H1 (cell line): Measurements from ENCODE around the gene WLS. TPM values are rescaled to one million over a fixed set of nuclear protein-coding genes. Genes with fewer than 3 reads are reported as not detected.

Source experiments
- ASH2L ChIP-seq: fragments of 200-600, 300-600 bp; sonication (generic); IDR thresholded peaks from one replicate; pipeline ENCODE4 v1.7.1; 2017; ENCODE audit warnings: low read length
- BACH1 ChIP-seq: IDR thresholded peaks from 2 replicates; pipeline ENCODE4 v1.6.1; 2012; ENCODE audit warnings: low read length, improper control_type of control experiment
- BRCA1 ChIP-seq: IDR thresholded peaks from 2 replicates; pipeline ENCODE4 v1.6.1; 2012; ENCODE audit warnings: low read depth, low read length, improper control_type of control experiment
- NANOG ChIP-seq: IDR thresholded peaks from 2 replicates; pipeline ENCODE4 v1.6.1; 2011; ENCODE audit warnings: low read length, low read depth, mild to moderate bottlenecking, inconsistent platforms; ENCODE audit not compliant: insufficient read depth, poor library complexity, severe bottlenecking
- TCF12 ChIP-seq: IDR thresholded peaks from 2 replicates; pipeline ENCODE4 v1.6.1; 2011; ENCODE audit warnings: low read depth, mild to moderate bottlenecking, low read length
- polyA plus RNA-seq, 7 experiments: library from polyadenylated mRNA; depleted of rRNA in 3 of 7; stranded (reverse) in 5 of 7; unstranded in 2 of 7; fragments of >200 nt in 5 of 7; fragments of 200-250 nt in 2 of 7; gene quantifications; 1 replicate in 5 of 7; 2 replicates in 1 of 7; 4 replicates in 1 of 7; pipeline versions ENCODE4 v1.2.1 to v1.2.3, GENCODE V29; 2011 to 2013; ENCODE audit warnings: missing spikeins in 2 of 7, mixed read lengths in 2 of 7
- total RNA-seq: library from RNA; stranded (reverse); fragmentation: NEBNext Ultra II Directional; extraction: Animal tissue kit (Norgen Biotek cat#: 25700); gene quantifications from 2 replicates; pipeline ENCODE4 v1.2.1, GENCODE V29; 2021
- TF ChIP-seq, protein P1 (sequence below), 3 experiments: IDR thresholded peaks; 1 replicate in 2 of 3; 2 replicates in 1 of 3; pipeline versions ENCODE4 v1.5.1 to v1.6.1; 2011; ENCODE audit warnings: low read length in 3 of 3, mild to moderate bottlenecking in 3 of 3, inconsistent platforms in 2 of 3, low read depth in 1 of 3, moderate library complexity in 1 of 3; ENCODE audit not compliant: insufficient read depth in 1 of 3; ENCODE audit errors: control extremely low read depth in 1 of 3

WLS gene
- total and polyA plus RNA-seq, 2 of the 8 experiments (the other 6 are each of a cell fraction or from before 2014, with no cell fraction given): 1.2 to 2.7 TPM

DNA sequence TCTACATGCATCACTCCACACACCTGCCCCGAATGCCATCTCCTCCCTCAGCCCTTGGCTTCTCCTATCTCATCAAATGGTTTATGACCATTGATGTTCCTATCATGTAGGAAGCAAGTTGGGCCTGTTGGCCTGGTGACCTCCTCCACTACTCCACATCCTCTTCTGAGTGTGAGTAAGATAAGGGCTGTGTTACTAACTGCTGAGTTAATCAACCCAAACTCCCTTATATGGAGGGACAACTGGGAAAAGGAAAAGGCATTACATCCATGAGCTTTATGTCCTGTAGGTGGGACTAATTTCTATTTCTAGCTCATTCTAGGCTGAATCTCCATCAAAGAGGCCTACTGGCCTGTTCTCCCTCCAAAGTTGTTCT, 57.6 kb downstream of the WLS start (continued):
- TF ChIP-seq, protein P1, sequence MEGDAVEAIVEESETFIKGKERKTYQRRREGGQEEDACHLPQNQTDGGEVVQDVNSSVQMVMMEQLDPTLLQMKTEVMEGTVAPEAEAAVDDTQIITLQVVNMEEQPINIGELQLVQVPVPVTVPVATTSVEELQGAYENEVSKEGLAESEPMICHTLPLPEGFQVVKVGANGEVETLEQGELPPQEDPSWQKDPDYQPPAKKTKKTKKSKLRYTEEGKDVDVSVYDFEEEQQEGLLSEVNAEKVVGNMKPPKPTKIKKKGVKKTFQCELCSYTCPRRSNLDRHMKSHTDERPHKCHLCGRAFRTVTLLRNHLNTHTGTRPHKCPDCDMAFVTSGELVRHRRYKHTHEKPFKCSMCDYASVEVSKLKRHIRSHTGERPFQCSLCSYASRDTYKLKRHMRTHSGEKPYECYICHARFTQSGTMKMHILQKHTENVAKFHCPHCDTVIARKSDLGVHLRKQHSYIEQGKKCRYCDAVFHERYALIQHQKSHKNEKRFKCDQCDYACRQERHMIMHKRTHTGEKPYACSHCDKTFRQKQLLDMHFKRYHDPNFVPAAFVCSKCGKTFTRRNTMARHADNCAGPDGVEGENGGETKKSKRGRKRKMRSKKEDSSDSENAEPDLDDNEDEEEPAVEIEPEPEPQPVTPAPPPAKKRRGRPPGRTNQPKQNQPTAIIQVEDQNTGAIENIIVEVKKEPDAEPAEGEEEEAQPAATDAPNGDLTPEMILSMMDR (IDR thresholded peaks at IDR 0.05; ENCODE audit: control extremely low read depth in 1 of 3, insufficient read depth in 1 of 3, low read depth in 1 of 3, low read length in 3 of 3): no peak
- TF ChIP-seq BRCA1 (no peak), NANOG (no peak), BACH1 (no peak), TCF12 (no peak), ASH2L (no peak)
